AG04449 (cell line): ENCODE results near the gene PPP2R2C.

Experiments
- CTCF ChIA-PET: fragments of 350-600 bp; formaldehyde crosslinking; extraction: SDS; loops from one replicate; lab custom pipeline; 2021; ENCODE audit warnings: antibody characterized with exemption; lab: Yijun Ruan, JAX
- POLR2A ChIA-PET: fragments of 400-600, 350-600 bp; formaldehyde crosslinking; extraction: SDS; loops from one replicate; lab custom pipeline; 2020; ENCODE audit warnings: antibody characterized with exemption, inconsistent platforms; lab: Yijun Ruan, JAX
- DNase-seq: peaks from one replicate; pipeline ENCODE4 v3.0.0-alpha.2; 2010; ENCODE audit warnings: low read depth, low spot score
- H3K4me3 ChIP-seq: 2 replicates; pipeline ENCODE4 v1.5.1; 2011; ENCODE audit warnings: low read depth, mild to moderate bottlenecking, control low read depth, low read length
- CTCF ChIP-seq: IDR thresholded peaks from one replicate; pipeline ENCODE4 v1.5.1; 2011; ENCODE audit warnings: mild to moderate bottlenecking, moderate library complexity, low read length, control low read depth, inconsistent platforms; ENCODE audit not compliant: insufficient read depth; ENCODE audit errors: missing control alignments

The PPP2R2C gene

GRCh38 chr4:6476893-6477292, 4.5 kb upstream of the PPP2R2C start:
- CTCF ChIA-PET: no interaction called here
- TF ChIP-seq CTCF: no peak
- no peak for DNase-seq
- no peak overlapping the region for H3K4me3 ChIP-seq
- POLR2A ChIA-PET: no interaction called here

- no peak for DNase-seq
- POLR2A ChIA-PET: no interaction called here
- TF ChIP-seq CTCF: no peak
- CTCF ChIA-PET: interaction anchor here (1.0 kb wide), 1 partner anchor 19 kb away, joined by 3 read pairs; no protein-coding TSS in a partner anchor
- H3K4me3 ChIP-seq: no peak overlapping the region
Observed at GRCh38 chr4:6475492-6476020, 3.1 kb upstream of the PPP2R2C start.

GRCh38 chr4:6474705-6475457, 2.5 kb upstream of the PPP2R2C start:
- no peak overlapping the region for H3K4me3 ChIP-seq
- TF ChIP-seq CTCF: no peak
- ChIA-PET CTCF (interaction anchor here (1.0 kb wide), 1 partner anchor 20 kb away, joined by 3 read pairs; no protein-coding TSS in a partner anchor), POLR2A (no interaction called here)
- DNase-seq: no peak

GRCh38 chr4:6474053-6474568, 1.7 kb upstream of the PPP2R2C start:
- no peak for DNase-seq
- H3K4me3 ChIP-seq: no peak overlapping the region
- POLR2A ChIA-PET: no interaction called here
- CTCF ChIA-PET: no interaction called here
- TF ChIP-seq CTCF: peak; percentile 3

- no peak for DNase-seq
- CTCF ChIA-PET: no interaction called here
- POLR2A ChIA-PET: no interaction called here
- H3K4me3 ChIP-seq: no peak overlapping the region
- no peak for TF ChIP-seq CTCF
Observed at GRCh38 chr4:6473264-6474052, 1.0 kb upstream of the PPP2R2C start.

GRCh38 chr4:6472008-6472386, 417 bp downstream of the PPP2R2C start:
- DNase-seq: no peak
- no peak overlapping the region for H3K4me3 ChIP-seq
- CTCF ChIA-PET: no interaction called here
- POLR2A ChIA-PET: no interaction called here
- no peak for TF ChIP-seq CTCF
